ENCODE measurements around the gene PLAGL2. TPM values are rescaled to one million over a fixed set of nuclear protein-coding genes. Genes with fewer than 3 reads are reported as not detected.

The PLAGL2 gene
- total and polyA plus RNA-seq, 2 of the 4 experiments (the other 2 are of a cell fraction), result 2.9 to 7.7 TPM

- no peak overlapping the region for H2BK20ac ChIP-seq (ENCODE audit: low read depth, low read length)
- H2AFZ ChIP-seq (replicated peaks; ENCODE audit: low read length, poor library complexity), result no peak overlapping the region
- H3K4ac ChIP-seq (ENCODE audit: low read depth, low read length), result no peak overlapping the region
- no peak overlapping the region for H3K27ac ChIP-seq (ENCODE audit: insufficient read depth, low read length)
- peaks cover 1 to 4% of the 10 kb centered on the region in 2 experiments; a peak in 1 of 4 replicates for H3K79me1 ChIP-seq (ENCODE audit: low read depth in 1 of 2, low read length in 2 of 2)
- peaks cover 54% of the 10 kb centered on the region for H3K36me3 ChIP-seq (ENCODE audit: control insufficient read depth, insufficient read depth, low read length)
- BruUV-seq (replicated peaks), result no TSS peak
- H3K18ac ChIP-seq (ENCODE audit: low read depth, low read length), result no peak overlapping the region
- ChIA-PET CTCF (no interaction called here), POLR2A (ENCODE audit: unreplicated experiment) (no interaction called here)
- intact Hi-C loops (cut with micrococcal nuclease) (no loop called here), dilution Hi-C loops (cut with HindIII; ENCODE audit: low sequenced_read_pairs, unreplicated experiment) (no loop called here), in situ Hi-C loops (cut with MboI; ENCODE audit: low sequenced_read_pairs) (no loop called here)
- H2AK5ac ChIP-seq (ENCODE audit: low read depth, low read length), result no peak overlapping the region
- H4K8ac ChIP-seq (ENCODE audit: low read depth in 2 of 2, low read length in 2 of 2), result no peak overlapping the region
- no peak overlapping the region for H2BK5ac ChIP-seq (ENCODE audit: low read depth, low read length, poor library complexity, severe bottlenecking)
- no peaks in the 10 kb centered on the region for H3K9me1 ChIP-seq (ENCODE audit: insufficient read depth, low read length)
- 92% methylated on average over 3 of the region's 13 CpGs; no CpG with 5 or more reads in 1 of the 2 experiments for WGBS, 2 experiments (ENCODE audit: extremely low coverage in 2 of 2, insufficient read length in 1 of 2)
- no peaks in the 10 kb centered on the region for H3K27me3 ChIP-seq (ENCODE audit: control insufficient read depth, insufficient read depth, low read length)
- no peaks in the 10 kb centered on the region for H4K20me1 ChIP-seq (ENCODE audit: insufficient read depth, low read length)
- H4K5ac ChIP-seq (ENCODE audit: low read depth, low read length), result no peak overlapping the region
- no peak overlapping the region for H4K91ac ChIP-seq (ENCODE audit: insufficient read depth, low read depth, low read length)
- no peak overlapping the region for H3K4me3 ChIP-seq (ENCODE audit: insufficient read depth, low read depth, low read length)
- H2BK15ac ChIP-seq (ENCODE audit: low read depth, low read length), result no peak overlapping the region
- H3K56ac ChIP-seq (ENCODE audit: extremely low read depth, insufficient read depth, low read length), result no peak overlapping the region
- no peak overlapping the region for H2BK120ac ChIP-seq (ENCODE audit: low read depth, low read length)
- no peak for DNase-seq
- H3K4me1 ChIP-seq (ENCODE audit: control insufficient read depth, insufficient read depth, low read length), result no peaks in the 10 kb centered on the region
- no peak overlapping the region for H3K14ac ChIP-seq (replicated peaks; ENCODE audit: low read depth, low read length)
- no peak overlapping the region for H3K9ac ChIP-seq (ENCODE audit: low read depth, low read length)
- no peaks in the 10 kb centered on the region for H3K9me3 ChIP-seq (ENCODE audit: control insufficient read depth, insufficient read depth, low read length)
- no peak overlapping the region for H3K23ac ChIP-seq (ENCODE audit: low read depth, low read length)
- no peak overlapping the region for H3K4me2 ChIP-seq (ENCODE audit: low read depth, low read length)
- no peak for ATAC-seq (ENCODE audit: low read depth)
- TF ChIP-seq USF2 (IDR thresholded peaks at IDR 0.05; ENCODE audit: low read depth, low read length), result no peak
- TF ChIP-seq CHD1 (IDR thresholded peaks at IDR 0.05; ENCODE audit: low read depth, low read length), result no peak
- no peak for TF ChIP-seq CEBPB (IDR thresholded peaks at IDR 0.05; ENCODE audit: low read depth, low read length)
- TF ChIP-seq MAZ (IDR thresholded peaks at IDR 0.05; ENCODE audit: borderline replicate concordance, low read depth, low read length), result no peak
- TF ChIP-seq CTCF (conservative IDR thresholded peaks at IDR 0.05; ENCODE audit: low read depth, low read length), result no peak
- TF ChIP-seq RFX5 (IDR thresholded peaks at IDR 0.05; ENCODE audit: low read depth, low read length), result no peak
- no peak for TF ChIP-seq MAFK (IDR thresholded peaks at IDR 0.05; ENCODE audit: low read depth, low read length)
- TF ChIP-seq SMC3 (IDR thresholded peaks at IDR 0.05; ENCODE audit: low read depth, low read length), result no peak
- TF ChIP-seq ELK1 (IDR thresholded peaks at IDR 0.05; ENCODE audit: borderline replicate concordance, low read depth, low read length), result no peak
- TF ChIP-seq NFE2L2 (IDR thresholded peaks at IDR 0.05; ENCODE audit: low read depth, low read length), result no peak
- no peak for TF ChIP-seq POLR2A (IDR thresholded peaks at IDR 0.05; ENCODE audit: low read depth, low read length)
- no peak for TF ChIP-seq RAD21 (IDR thresholded peaks at IDR 0.05; ENCODE audit: low read length)
- no peak for TF ChIP-seq RCOR1 (IDR thresholded peaks at IDR 0.05; ENCODE audit: insufficient replicate concordance, low read length)
- no peak for TF ChIP-seq MXI1 (IDR thresholded peaks at IDR 0.05; ENCODE audit: borderline replicate concordance, low read depth, low read length)
- no peak for TF ChIP-seq FOS (IDR thresholded peaks at IDR 0.05; ENCODE audit: low read depth, low read length)
- H2AK9ac ChIP-seq (replicated peaks; ENCODE audit: low read depth, low read length, poor library complexity), result no peak overlapping the region
Observed at GRCh38 chr20:32230707-32231106, 23.2 kb upstream of the PLAGL2 start.

Measured in IMR-90 (cell line).